HepG2 (cell line): ENCODE data around the gene KCNB1. TPM values are rescaled to one million over a fixed set of nuclear protein-coding genes. Genes with fewer than 3 reads are reported as not detected.

ENCODE experiments used
- ATAC-seq: fragments of 200-7000 bp; cut with Tn5 transposase; 3 replicates; pipeline ENCODE4 v1.9.1; 2020; ENCODE audit warnings: mild to moderate bottlenecking, moderate library complexity
- BruUV-seq: library from RNA; stranded (reverse); fragments of 400-500 nt; replicated peaks from 2 replicates; lab custom pipeline; 2021; lab: Mats Ljungman, UMichigan
- CTCF ChIA-PET: fragments of 300-600 bp; formaldehyde crosslinking; extraction: SDS; loops from one replicate; lab custom pipeline; 2021; ENCODE audit warnings: low total read pairs, inconsistent platforms, low intra/inter-chr PET ratio; lab: Yijun Ruan, JAX
- POLR2A ChIA-PET: fragments of 350-600 bp; sonication (Branson Sonifier 250); formaldehyde crosslinking; loops from one replicate; lab custom pipeline; 2020; ENCODE audit warnings: antibody characterized with exemption, inconsistent platforms; lab: Yijun Ruan, JAX
- DNase-seq: peaks from one replicate; pipeline ENCODE4 v3.0.0-alpha.2; 2015; ENCODE audit warnings: low spot score
- FAIRE-seq: peaks from 3 replicates; lab custom pipeline; 2011; peaks lifted over from hg19 to GRCh38; lab: Jason Lieb, UNC
- H2AFZ ChIP-seq: one replicate; pipeline ENCODE4 v1.6.1; 2011; ENCODE audit warnings: low read length, inconsistent platforms
- H3K27ac ChIP-seq: fragments of 300-600 bp; 3 replicates; pipeline ENCODE4 v1.8.0; 2011; ENCODE audit warnings: mixed run types, mild to moderate bottlenecking, mixed read lengths, low read length, inconsistent platforms; ENCODE audit not compliant: insufficient read depth; ENCODE audit errors: extremely low read length
- H3K27me3 ChIP-seq, 2 experiments: fragments of 200-600 bp in 1 of 2; 2 replicates in 1 of 2; 3 replicates in 1 of 2; pipeline versions ENCODE4 v1.6.0 to v1.8.0; 2011; ENCODE audit warnings: low read length in 2 of 2, mild to moderate bottlenecking in 2 of 2, moderate library complexity in 2 of 2, inconsistent platforms in 1 of 2; ENCODE audit not compliant: insufficient read depth in 2 of 2, control insufficient read depth in 1 of 2
- H3K36me3 ChIP-seq, 2 experiments: fragments of 200-600 bp in 1 of 2; replicated peaks in 1 of 2; 2 replicates in 1 of 2; 3 replicates in 1 of 2; pipeline versions ENCODE4 v1.5.1 to v1.8.0; 2011; ENCODE audit warnings: low read length in 2 of 2, inconsistent platforms in 1 of 2; ENCODE audit not compliant: insufficient read depth in 2 of 2, control insufficient read depth in 1 of 2
- H3K4me1 ChIP-seq: 2 replicates; pipeline ENCODE4 v1.5.1; 2012; ENCODE audit warnings: low read length, inconsistent platforms; ENCODE audit not compliant: insufficient read depth
- H3K4me2 ChIP-seq: 2 replicates; pipeline ENCODE4 v1.6.0; 2011; ENCODE audit warnings: low read depth, low read length, inconsistent platforms
- H3K4me3 ChIP-seq, 3 experiments: fragments of 200-600 bp in 1 of 3; sonication (generic), shearing (Covaris generic) in 1 of 3; replicated peaks in 1 of 3; 2 replicates each; pipeline ENCODE4 v1.5.1; 2011 to 2016; ENCODE audit warnings: low read length in 3 of 3, inconsistent platforms in 2 of 3, low read depth in 2 of 3, mild to moderate bottlenecking in 2 of 3, control low read depth in 1 of 3, mixed read lengths in 1 of 3; ENCODE audit not compliant: insufficient read depth in 1 of 3
- H3K79me2 ChIP-seq: one replicate; pipeline ENCODE4 v1.6.1; 2011; ENCODE audit warnings: low read length, inconsistent platforms; ENCODE audit not compliant: insufficient read depth
- H3K9ac ChIP-seq: 2 replicates; pipeline ENCODE4 v1.6.0; 2011; ENCODE audit warnings: mild to moderate bottlenecking, low read depth, low read length, inconsistent platforms; ENCODE audit not compliant: insufficient read depth
- H3K9me3 ChIP-seq: 2 replicates; pipeline ENCODE4 v1.5.1; 2012; ENCODE audit warnings: mild to moderate bottlenecking, low read length
- H4K20me1 ChIP-seq: 2 replicates; pipeline ENCODE4 v1.6.0; 2011; ENCODE audit warnings: inconsistent platforms, mild to moderate bottlenecking, low read length, moderate library complexity; ENCODE audit not compliant: insufficient read depth
- PHF21A ChIP-seq: sonication (generic); formaldehyde crosslinking; IDR thresholded peaks from 2 replicates; pipeline ENCODE4 v1.5.0; 2020; ENCODE audit warnings: mild to moderate bottlenecking, missing genetic modification reagents
- POLR2AphosphoS5 ChIP-seq: IDR thresholded peaks from 2 replicates; pipeline ENCODE4 v1.6.1; 2012; ENCODE audit warnings: low read depth, low read length
- SRSF1 ChIP-seq: fragments of 200-400 bp; formaldehyde crosslinking; optimal IDR thresholded peaks from 2 replicates; pipeline ENCODE3; 2017; ENCODE audit warnings: mild to moderate bottlenecking, low read depth, low read length, moderate library complexity
- YEATS2 ChIP-seq: sonication (generic); formaldehyde crosslinking; IDR thresholded peaks from 2 replicates; pipeline ENCODE4 v1.4.0; 2020; ENCODE audit warnings: missing genetic modification reagents, borderline replicate concordance
- ZFYVE20 ChIP-seq: sonication (generic); formaldehyde crosslinking; IDR thresholded peaks from 2 replicates; pipeline ENCODE4 v1.8.0; 2023; ENCODE audit warnings: low read depth, mild to moderate bottlenecking, moderate library complexity, missing genetic modification reagents, borderline replicate concordance
- ZNF777 ChIP-seq: sonication (generic); formaldehyde crosslinking; IDR thresholded peaks from 2 replicates; pipeline ENCODE4 v1.4.0; 2020; ENCODE audit warnings: missing genetic modification reagents
- ZSCAN31 ChIP-seq: sonication (generic); formaldehyde crosslinking; IDR thresholded peaks from 2 replicates; pipeline ENCODE4 v1.5.0; 2020; ENCODE audit warnings: low read depth, mild to moderate bottlenecking, missing genetic modification reagents
- WGBS: methylation state at CpG from one replicate; pipeline ENCODE4 v1.1.6; 2017; ENCODE audit warnings: low lambda C conversion rate; 5-methylcytosine and 5-hydroxymethylcytosine counted together
- in situ Hi-C: cut with HindIII; loops from 2 replicates; pipeline ENCODE4 v1.10.0; 2017; ENCODE audit warnings: low pct_unique_long_range_greater_than_20kb; ENCODE audit not compliant: extremely low pct_ligation_motif_present
- intact Hi-C: fragments of 100-400 bp; cut with micrococcal nuclease; formaldehyde crosslinking; loops from one replicate; pipeline ENCODE4 v1.10.0; 2022; ENCODE audit not compliant: unreplicated experiment
- polyA plus RNA-seq, 8 experiments: library from polyadenylated mRNA; depleted of rRNA in 3 of 8; stranded (reverse) in 7 of 8; unstranded in 1 of 8; fragments of >200 nt; fragmentation: Illumina TruSeq in 4 of 8; extraction: Trizol in 4 of 8; gene quantifications; 2 replicates each; pipeline versions ENCODE4 v1.2.1 to v1.2.3, GENCODE V29; 2011 to 2016; ENCODE audit warnings: low read depth in 4 of 8, missing spikeins in 1 of 8, mixed read lengths in 1 of 8; ENCODE audit not compliant: insufficient read depth in 1 of 8
- total RNA-seq, 5 experiments: library from RNA; depleted of rRNA; stranded (reverse); fragments of >200 nt; fragmentation: Illumina TruSeq; extraction: Trizol; gene quantifications; 2 replicates each; pipeline ENCODE4 v1.2.3, GENCODE V29; 2016; ENCODE audit warnings: low read depth in 1 of 5
- TF ChIP-seq, protein P1 (sequence below): sonication (generic); formaldehyde crosslinking; IDR thresholded peaks from 2 replicates; pipeline ENCODE4 v1.4.0; 2020; ENCODE audit warnings: missing genetic modification reagents, borderline replicate concordance
- TF ChIP-seq, protein P2 (sequence below): sonication (generic); formaldehyde crosslinking; IDR thresholded peaks from 2 replicates; pipeline ENCODE4 v1.9.0; 2021; ENCODE audit warnings: missing genetic modification reagents, borderline replicate concordance
- TF ChIP-seq, protein P3 (sequence below): sonication (generic); formaldehyde crosslinking; IDR thresholded peaks from 2 replicates; pipeline ENCODE4 v1.5.1; 2020; ENCODE audit warnings: missing genetic modification reagents, mild to moderate bottlenecking, borderline replicate concordance
- TF ChIP-seq, protein P4 (sequence below): sonication (generic); formaldehyde crosslinking; IDR thresholded peaks from 2 replicates; pipeline ENCODE4 v1.9.0; 2021; ENCODE audit warnings: missing genetic modification reagents, mild to moderate bottlenecking, borderline replicate concordance

The KCNB1 gene
- total and polyA plus RNA-seq, 2 of the 13 experiments (the other 11 are each of a cell fraction or from before 2014, with no cell fraction given): 0.02 TPM; not detected in 1

DNA sequence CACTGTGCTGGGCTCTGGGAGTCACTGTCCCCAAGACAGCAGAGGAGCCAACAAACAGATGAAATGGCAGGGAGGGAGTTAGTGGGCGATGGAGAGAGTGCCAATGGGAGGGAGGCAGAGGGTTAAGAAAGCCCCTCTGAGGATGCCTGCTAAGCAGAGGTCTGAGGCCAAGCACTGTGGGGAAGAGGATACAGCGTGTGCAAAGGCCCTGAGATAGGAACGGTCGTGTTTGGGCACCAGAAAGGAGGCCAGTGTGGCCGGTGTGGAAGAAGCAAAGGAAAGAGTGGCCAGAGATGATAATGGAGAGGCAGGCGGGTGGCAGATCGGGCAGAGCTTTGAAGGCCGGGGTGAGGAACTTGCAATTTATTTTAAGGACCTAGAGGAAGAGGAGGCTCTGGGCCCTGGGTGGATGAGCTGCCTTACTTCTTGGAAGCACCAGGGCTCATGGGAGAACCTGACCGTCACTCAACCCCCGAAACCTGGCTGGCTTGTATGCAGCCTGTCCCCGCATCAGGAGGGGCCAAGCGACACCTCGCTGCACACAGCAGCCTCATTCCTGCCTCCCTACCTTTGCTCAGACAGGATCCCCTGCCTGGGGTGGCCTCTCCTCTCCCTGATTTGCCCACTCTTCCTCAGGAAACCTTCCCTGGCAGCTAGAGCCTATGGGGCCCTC lies 73.0 kb downstream of the KCNB1 start:
- no peaks in the 10 kb centered on the region for H3K4me1 ChIP-seq
- WGBS: 52% methylated on average over 12 of the region's 13 CpGs
- ChIA-PET POLR2A (no interaction called here), CTCF (no interaction called here)
- no peak for DNase-seq
- H4K20me1 ChIP-seq: no peaks in the 10 kb centered on the region
- H3K4me2 ChIP-seq: no peak overlapping the region
- H3K27me3 ChIP-seq: peaks cover 14 to 64% of the 10 kb centered on the region in 2 experiments; a peak in 4 of 5 replicates
- in situ Hi-C loops: no loop called here
- no peaks in the 10 kb centered on the region for H3K36me3 ChIP-seq
- no peaks in the 10 kb centered on the region for H3K79me2 ChIP-seq
- no TSS peak for BruUV-seq
- H2AFZ ChIP-seq: no peak overlapping the region
- no peaks in the 10 kb centered on the region for H3K9me3 ChIP-seq
- H3K4me3 ChIP-seq: no peak overlapping the region
- no peak overlapping the region for H3K9ac ChIP-seq
- no peak for FAIRE-seq
- ATAC-seq: no peak
- no peak overlapping the region for H3K27ac ChIP-seq
- intact Hi-C loops: no loop called here
- TF ChIP-seq SRSF1: no peak
- no peak for TF ChIP-seq PHF21A (CRISPR knock-in tag)
- TF ChIP-seq, protein P1, sequence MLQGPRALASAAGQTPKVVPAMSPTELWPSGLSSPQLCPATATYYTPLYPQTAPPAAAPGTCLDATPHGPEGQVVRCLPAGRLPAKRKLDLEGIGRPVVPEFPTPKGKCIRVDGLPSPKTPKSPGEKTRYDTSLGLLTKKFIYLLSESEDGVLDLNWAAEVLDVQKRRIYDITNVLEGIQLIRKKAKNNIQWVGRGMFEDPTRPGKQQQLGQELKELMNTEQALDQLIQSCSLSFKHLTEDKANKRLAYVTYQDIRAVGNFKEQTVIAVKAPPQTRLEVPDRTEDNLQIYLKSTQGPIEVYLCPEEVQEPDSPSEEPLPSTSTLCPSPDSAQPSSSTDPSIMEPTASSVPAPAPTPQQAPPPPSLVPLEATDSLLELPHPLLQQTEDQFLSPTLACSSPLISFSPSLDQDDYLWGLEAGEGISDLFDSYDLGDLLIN (CRISPR knock-in tag): no peak
- TF ChIP-seq POLR2AphosphoS5: no peak
- no peak for TF ChIP-seq ZFYVE20 (CRISPR knock-in tag)
- TF ChIP-seq, protein P2, sequence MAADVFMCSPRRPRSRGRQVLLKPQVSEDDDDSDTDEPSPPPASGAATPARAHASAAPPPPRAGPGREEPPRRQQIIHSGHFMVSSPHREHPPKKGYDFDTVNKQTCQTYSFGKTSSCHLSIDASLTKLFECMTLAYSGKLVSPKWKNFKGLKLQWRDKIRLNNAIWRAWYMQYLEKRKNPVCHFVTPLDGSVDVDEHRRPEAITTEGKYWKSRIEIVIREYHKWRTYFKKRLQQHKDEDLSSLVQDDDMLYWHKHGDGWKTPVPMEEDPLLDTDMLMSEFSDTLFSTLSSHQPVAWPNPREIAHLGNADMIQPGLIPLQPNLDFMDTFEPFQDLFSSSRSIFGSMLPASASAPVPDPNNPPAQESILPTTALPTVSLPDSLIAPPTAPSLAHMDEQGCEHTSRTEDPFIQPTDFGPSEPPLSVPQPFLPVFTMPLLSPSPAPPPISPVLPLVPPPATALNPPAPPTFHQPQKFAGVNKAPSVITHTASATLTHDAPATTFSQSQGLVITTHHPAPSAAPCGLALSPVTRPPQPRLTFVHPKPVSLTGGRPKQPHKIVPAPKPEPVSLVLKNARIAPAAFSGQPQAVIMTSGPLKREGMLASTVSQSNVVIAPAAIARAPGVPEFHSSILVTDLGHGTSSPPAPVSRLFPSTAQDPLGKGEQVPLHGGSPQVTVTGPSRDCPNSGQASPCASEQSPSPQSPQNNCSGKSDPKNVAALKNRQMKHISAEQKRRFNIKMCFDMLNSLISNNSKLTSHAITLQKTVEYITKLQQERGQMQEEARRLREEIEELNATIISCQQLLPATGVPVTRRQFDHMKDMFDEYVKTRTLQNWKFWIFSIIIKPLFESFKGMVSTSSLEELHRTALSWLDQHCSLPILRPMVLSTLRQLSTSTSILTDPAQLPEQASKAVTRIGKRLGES (CRISPR knock-in tag): no peak
- TF ChIP-seq, protein P3, sequence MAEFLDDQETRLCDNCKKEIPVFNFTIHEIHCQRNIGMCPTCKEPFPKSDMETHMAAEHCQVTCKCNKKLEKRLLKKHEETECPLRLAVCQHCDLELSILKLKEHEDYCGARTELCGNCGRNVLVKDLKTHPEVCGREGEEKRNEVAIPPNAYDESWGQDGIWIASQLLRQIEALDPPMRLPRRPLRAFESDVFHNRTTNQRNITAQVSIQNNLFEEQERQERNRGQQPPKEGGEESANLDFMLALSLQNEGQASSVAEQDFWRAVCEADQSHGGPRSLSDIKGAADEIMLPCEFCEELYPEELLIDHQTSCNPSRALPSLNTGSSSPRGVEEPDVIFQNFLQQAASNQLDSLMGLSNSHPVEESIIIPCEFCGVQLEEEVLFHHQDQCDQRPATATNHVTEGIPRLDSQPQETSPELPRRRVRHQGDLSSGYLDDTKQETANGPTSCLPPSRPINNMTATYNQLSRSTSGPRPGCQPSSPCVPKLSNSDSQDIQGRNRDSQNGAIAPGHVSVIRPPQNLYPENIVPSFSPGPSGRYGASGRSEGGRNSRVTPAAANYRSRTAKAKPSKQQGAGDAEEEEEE: no peak
- TF ChIP-seq ZNF777 (CRISPR knock-in tag): no peak
- TF ChIP-seq, protein P4, sequence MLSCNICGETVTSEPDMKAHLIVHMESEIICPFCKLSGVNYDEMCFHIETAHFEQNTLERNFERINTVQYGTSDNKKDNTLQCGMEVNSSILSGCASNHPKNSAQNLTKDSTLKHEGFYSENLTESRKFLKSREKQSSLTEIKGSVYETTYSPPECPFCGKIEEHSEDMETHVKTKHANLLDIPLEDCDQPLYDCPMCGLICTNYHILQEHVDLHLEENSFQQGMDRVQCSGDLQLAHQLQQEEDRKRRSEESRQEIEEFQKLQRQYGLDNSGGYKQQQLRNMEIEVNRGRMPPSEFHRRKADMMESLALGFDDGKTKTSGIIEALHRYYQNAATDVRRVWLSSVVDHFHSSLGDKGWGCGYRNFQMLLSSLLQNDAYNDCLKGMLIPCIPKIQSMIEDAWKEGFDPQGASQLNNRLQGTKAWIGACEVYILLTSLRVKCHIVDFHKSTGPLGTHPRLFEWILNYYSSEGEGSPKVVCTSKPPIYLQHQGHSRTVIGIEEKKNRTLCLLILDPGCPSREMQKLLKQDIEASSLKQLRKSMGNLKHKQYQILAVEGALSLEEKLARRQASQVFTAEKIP (CRISPR knock-in tag): no peak
- TF ChIP-seq ZSCAN31: no peak
- no peak for TF ChIP-seq YEATS2 (CRISPR knock-in tag)
